Activated T-helper 1 cell treated with anti-CD3 and anti-CD28 coated beads, Interleukin-12 subunit alpha, Interleukin-12 subunit beta, Interleukin-2, Interleukin-4 antibody, amounts not matched to agents 30 ng/mL and 10 ng/mL and 1 ng/mL, durations not matched to agents 14 hours and 24 hours and 36 hours (primary cell): Measurements from ENCODE around the gene ADCY10. TPM values are rescaled to one million over a fixed set of nuclear protein-coding genes. Genes with fewer than 3 reads are reported as not detected.

Experiments used
- DNase-seq: peaks from one replicate; pipeline ENCODE4 v3.0.0; 2021; ENCODE audit warnings: low spot score
- H3K27ac Mint-ChIP-seq: one replicate; pipeline ENCODE4 v1.8.0; 2021; ENCODE audit warnings: mild to moderate bottlenecking, mixed read lengths
- H3K27me3 Mint-ChIP-seq: one replicate; pipeline ENCODE4 v1.8.0; 2022; ENCODE audit warnings: mild to moderate bottlenecking, moderate library complexity, mixed read lengths; ENCODE audit not compliant: insufficient read depth
- H3K36me3 Mint-ChIP-seq: one replicate; pipeline ENCODE4 v1.8.0; 2021; ENCODE audit warnings: low read depth, mixed read lengths
- H3K4me1 Mint-ChIP-seq: one replicate; pipeline ENCODE4 v1.8.0; 2021; ENCODE audit warnings: low read depth, mixed read lengths
- H3K4me3 Mint-ChIP-seq: one replicate; pipeline ENCODE4 v1.8.0; 2021; ENCODE audit warnings: mild to moderate bottlenecking, moderate library complexity, mixed read lengths
- H3K9me3 Mint-ChIP-seq: one replicate; pipeline ENCODE4 v1.8.0; 2021; ENCODE audit warnings: mixed read lengths
- intact Hi-C: fragments of 100-400 bp; cut with micrococcal nuclease; formaldehyde crosslinking; loops from one replicate; pipeline ENCODE4 v1.15.1; 2024
- total RNA-seq: library from RNA; stranded (reverse); gene quantifications from 2 replicates; pipeline ENCODE4 v1.2.3, GENCODE V29; 2022

Gene ADCY10
- total RNA-seq, 1 donor from 2014 or later, result not detected

DNA sequence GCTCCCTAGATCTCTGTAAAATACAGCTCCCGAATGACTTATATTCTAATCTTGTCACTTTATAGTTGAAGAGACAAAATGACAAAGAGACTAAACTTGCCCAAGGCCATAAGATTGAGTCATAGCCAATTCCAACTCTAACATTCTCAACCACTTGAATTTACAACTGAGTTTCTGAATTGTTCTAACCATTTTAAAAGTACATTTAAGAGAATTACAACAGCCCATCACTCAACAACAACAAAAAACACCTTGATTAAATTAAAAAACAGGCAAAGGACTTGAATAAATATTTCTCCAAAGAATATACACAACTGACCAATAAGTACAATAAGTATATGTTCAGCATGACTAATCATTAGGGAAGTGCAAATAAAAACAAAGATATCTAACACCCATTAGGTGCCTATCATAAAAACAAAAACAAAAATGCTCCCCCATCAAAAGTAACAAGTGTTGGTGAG lies 8.7 kb upstream of the ADCY10 start:
- Mint-ChIP-seq H3K27me3 (no peaks in the 10 kb centered on the region), H3K9me3 (no peaks in the 10 kb centered on the region), H3K4me3 (no peak overlapping the region), H3K27ac (no peak overlapping the region), H3K4me1 (no peaks in the 10 kb centered on the region), H3K36me3 (peaks cover 3% of the 10 kb centered on the region)
- DNase-seq, result no peak
- intact Hi-C loops, result no loop called here

DNA sequence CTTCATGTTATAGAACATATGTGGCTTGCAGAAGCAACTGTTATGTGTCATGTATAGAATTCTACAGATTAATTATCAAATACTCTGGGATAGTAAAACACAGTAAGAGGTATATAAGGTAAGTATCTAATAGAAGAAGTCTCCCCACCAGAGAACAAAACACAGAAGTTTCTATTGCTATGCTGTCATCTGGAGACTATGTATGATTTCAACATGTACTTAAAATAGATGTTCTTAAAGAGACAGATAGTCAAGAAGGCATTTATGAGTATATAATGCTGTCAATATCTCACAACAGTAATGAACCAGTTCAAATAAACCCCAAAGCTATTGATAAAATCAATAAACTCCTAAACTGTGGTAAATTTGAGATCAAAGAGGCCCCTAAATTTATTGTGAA lies 8.1 kb upstream of the ADCY10 start:
- Mint-ChIP-seq H3K9me3 (no peaks in the 10 kb centered on the region), H3K4me1 (no peaks in the 10 kb centered on the region), H3K27me3 (no peaks in the 10 kb centered on the region), H3K36me3 (peaks cover 4% of the 10 kb centered on the region), H3K27ac (no peak overlapping the region), H3K4me3 (no peak overlapping the region)
- DNase-seq, result no peak
- intact Hi-C loops, result no loop called here

DNA sequence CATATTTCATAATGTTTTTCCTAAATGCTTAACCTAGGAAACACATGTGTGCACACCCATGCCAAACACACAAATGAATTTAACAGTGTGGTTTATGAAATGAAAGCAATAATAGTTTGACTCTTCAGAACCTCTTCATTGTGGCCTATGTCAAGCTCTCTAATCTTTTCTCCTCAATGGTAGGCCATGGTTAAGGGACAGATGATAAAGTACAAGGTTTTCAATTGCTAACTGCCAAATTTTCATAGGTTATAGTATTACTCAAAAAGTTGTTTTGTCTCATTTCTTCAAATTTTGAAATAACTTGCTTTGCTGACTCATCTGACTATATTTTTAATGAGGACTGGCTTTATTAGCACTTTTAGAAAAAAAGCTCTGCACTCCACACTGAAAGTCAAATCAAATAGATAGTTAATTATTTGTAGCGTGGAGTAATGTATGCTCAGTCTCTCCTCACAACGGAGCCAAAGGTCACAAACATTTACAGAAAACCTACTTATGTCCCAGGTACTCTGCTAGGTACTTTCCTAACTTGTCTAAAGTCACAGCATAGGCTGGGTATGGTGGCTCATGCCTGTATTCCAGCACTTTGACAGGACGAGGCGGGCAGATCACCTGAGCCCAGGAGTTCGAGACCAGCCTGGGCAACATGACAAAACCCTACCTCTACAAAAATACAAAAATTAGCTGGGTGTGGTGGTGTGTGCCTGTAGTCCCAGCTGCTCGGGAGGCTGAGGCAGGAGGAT lies 3.0 kb upstream of the ADCY10 start:
- H3K9me3 Mint-ChIP-seq, result no peaks in the 10 kb centered on the region
- intact Hi-C loops, result no loop called here
- H3K4me3 Mint-ChIP-seq, result no peak overlapping the region
- H3K27me3 Mint-ChIP-seq, result no peaks in the 10 kb centered on the region
- no peaks in the 10 kb centered on the region for H3K4me1 Mint-ChIP-seq
- H3K27ac Mint-ChIP-seq, result no peak overlapping the region
- peaks cover 8% of the 10 kb centered on the region for H3K36me3 Mint-ChIP-seq
- DNase-seq, result no peak

DNA sequence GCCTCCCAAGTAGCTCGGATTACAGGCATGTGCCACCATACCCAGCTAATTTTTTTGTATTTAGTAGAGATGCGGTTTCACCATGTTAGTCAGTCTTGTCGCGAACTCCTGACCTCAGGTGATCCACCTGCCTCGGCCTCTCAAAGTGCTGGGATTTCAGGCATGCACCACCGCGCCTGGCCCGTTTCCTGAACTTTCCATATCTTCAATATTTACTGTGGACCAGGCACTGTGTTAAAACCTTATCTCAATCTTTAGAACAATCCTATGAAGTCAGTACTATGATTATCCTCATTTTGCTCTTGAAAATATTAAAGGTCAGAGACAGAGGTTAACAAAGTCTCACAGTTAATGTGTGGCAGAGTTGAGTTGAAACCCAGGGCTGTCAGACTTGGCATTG lies 1.6 kb upstream of the ADCY10 start:
- Mint-ChIP-seq H3K36me3 (peaks cover 8% of the 10 kb centered on the region), H3K9me3 (no peaks in the 10 kb centered on the region), H3K27me3 (no peaks in the 10 kb centered on the region), H3K27ac (no peak overlapping the region), H3K4me3 (no peak overlapping the region), H3K4me1 (no peaks in the 10 kb centered on the region)
- intact Hi-C loops, result no loop called here
- no peak for DNase-seq

DNA sequence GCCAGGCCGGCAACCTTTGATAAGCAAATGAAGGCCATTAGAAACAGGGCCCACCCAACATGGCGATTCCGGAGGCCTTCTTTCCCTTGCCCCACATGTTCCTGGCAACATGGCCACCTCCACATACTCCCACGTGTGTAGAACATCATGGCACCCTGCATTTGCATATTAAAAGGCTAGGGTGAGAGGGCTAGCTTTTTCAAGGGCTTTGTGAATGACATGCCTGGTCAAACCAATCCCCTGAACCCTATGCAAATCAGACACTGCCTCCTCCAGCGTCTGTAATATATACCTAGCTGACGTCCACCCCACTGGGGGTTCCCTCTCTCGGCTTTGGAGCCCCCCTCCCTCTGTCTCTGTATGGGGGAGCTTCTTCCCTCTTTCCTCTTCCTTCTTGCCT lies 1.6 kb downstream of the ADCY10 start:
- H3K9me3 Mint-ChIP-seq, result peaks cover 11% of the 10 kb centered on the region

DNA sequence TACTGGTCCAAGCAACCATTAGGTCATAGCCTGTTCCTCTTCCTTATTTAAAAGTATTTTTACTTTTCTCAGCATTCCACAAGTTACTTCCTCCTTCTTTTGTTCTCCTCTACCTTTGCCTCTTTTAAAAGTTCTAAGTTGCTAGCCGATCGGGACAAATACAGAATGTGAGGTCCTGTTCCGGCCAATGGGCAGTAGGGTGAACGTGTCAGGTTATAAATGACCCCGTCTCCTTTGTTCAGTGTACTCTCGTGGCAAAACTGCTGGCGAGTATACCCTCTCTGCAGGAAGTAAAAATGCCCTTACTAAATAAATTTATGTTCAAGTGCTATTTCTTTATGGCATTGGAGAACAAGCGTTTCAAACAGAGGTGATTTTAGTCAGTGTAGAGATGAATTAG lies 2.5 kb downstream of the ADCY10 start:
- peaks cover 11% of the 10 kb centered on the region for H3K9me3 Mint-ChIP-seq
- H3K27me3 Mint-ChIP-seq, result peaks cover 3% of the 10 kb centered on the region
- peaks cover 3% of the 10 kb centered on the region for H3K36me3 Mint-ChIP-seq
- H3K4me1 Mint-ChIP-seq, result no peaks in the 10 kb centered on the region
- H3K27ac Mint-ChIP-seq, result no peak overlapping the region
- DNase-seq, result no peak
- intact Hi-C loops, result no loop called here
- no peak overlapping the region for H3K4me3 Mint-ChIP-seq

More for the DNA sequence above, 1.6 kb downstream of the ADCY10 start:
- H3K4me3 Mint-ChIP-seq, result no peak overlapping the region
- no peaks in the 10 kb centered on the region for H3K27me3 Mint-ChIP-seq
- H3K4me1 Mint-ChIP-seq, result no peaks in the 10 kb centered on the region
- H3K36me3 Mint-ChIP-seq, result peaks cover 8% of the 10 kb centered on the region
- intact Hi-C loops, result no loop called here
- H3K27ac Mint-ChIP-seq, result no peak overlapping the region
- DNase-seq, result no peak

DNA sequence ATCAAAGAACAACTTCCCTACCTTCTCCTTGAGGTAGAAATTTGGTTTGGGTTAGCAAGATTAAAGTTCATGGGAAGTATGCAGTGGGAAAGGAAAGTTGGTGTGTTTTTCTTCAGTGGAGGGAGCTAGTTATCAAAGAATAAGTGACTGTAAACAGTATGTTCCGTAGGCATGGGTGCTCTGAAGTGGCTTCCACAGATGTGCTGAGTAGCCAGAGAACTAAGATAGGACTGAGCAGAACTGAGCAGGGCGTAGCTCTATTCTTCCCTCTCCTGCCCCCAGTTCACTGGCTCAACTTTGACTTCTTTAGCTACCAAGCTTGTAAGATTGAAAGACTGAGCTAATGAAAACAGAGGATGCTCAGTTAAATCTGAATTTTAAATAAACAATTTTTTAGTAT lies 3.4 kb downstream of the ADCY10 start:
- Mint-ChIP-seq H3K4me1 (no peaks in the 10 kb centered on the region), H3K36me3 (peaks cover 3% of the 10 kb centered on the region), H3K27me3 (peaks cover 4% of the 10 kb centered on the region), H3K27ac (no peak overlapping the region), H3K4me3 (no peak overlapping the region), H3K9me3 (peaks cover 11% of the 10 kb centered on the region)
- no peak for DNase-seq
- intact Hi-C loops, result no loop called here

DNA sequence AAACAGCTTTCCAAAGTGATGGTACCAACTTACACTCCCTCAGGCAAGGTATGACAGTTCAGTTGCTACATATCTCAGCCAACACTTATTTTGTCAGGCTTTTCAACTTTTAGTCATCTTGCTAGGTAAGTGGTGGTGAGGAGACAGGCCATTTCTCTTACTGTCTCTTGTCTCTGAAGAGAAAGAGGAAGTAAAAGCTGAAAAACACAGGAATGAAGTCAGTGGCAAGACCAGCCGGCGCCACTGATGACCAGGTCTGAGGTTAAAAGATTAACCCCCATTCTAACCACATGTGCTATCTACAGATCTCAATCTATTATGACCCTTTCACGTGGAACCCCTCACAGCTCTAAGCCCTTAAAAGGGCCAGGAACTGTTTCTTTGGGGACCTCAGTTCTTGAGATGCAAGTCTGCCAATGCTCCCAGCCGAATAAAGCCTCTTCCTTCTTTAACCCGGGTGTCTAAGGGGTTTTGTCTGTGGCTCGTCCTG lies 4.2 kb downstream of the ADCY10 start:
- Mint-ChIP-seq H3K27ac (no peak overlapping the region), H3K4me1 (no peaks in the 10 kb centered on the region), H3K27me3 (peaks cover 4% of the 10 kb centered on the region), H3K4me3 (no peak overlapping the region), H3K36me3 (peaks cover 3% of the 10 kb centered on the region), H3K9me3 (peaks cover 11% of the 10 kb centered on the region)
- no peak for DNase-seq
- intact Hi-C loops, result no loop called here

DNA sequence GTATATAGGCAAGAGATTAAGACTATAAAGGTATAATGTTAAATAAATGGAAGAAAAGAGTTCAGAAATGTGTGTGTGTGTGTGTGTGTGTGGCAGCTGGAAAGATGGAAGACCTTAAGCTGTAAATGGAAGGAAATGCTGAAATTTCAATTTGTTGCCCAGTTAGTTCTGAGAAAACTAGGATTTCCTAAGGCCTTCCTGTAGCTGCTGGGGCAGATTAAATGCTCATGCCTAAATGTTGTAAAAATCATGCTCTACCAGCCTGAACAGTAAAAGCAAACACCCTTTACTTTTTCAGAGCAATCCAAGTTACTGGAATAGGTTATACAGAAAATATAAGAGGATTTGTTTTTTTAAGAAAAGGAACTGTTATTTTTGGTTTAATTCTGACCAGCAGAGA lies 8.3 kb downstream of the ADCY10 start:
- H3K4me3 Mint-ChIP-seq, result no peak overlapping the region
- H3K27me3 Mint-ChIP-seq, result peaks cover 7% of the 10 kb centered on the region
- DNase-seq, result no peak
- intact Hi-C loops, result no loop called here
- H3K4me1 Mint-ChIP-seq, result no peaks in the 10 kb centered on the region
- H3K27ac Mint-ChIP-seq, result no peak overlapping the region
- peaks cover 11% of the 10 kb centered on the region for H3K9me3 Mint-ChIP-seq
- no peaks in the 10 kb centered on the region for H3K36me3 Mint-ChIP-seq

DNA sequence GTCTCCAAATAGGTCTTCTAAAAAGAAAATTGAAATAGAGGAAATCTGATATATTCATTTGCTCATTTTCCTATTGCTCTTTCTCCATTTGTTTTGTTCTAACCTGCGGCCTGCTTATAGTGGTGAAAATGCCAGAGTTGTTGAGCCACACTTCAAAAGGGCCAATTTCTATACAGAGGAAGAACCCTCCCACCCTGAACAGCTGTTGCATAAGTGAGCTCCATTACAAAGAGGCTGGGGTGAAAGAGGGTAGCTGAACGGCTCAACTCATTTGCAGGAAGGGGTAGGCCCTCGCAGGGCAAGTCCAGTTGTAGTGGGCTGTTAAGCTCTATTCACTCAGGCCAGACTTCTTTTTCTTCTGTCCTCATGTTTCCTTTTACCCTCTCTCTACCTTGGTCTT lies 8.8 kb downstream of the ADCY10 start:
- Mint-ChIP-seq H3K4me1 (no peaks in the 10 kb centered on the region), H3K36me3 (no peaks in the 10 kb centered on the region), H3K27me3 (peaks cover 7% of the 10 kb centered on the region), H3K9me3 (peaks cover 9% of the 10 kb centered on the region), H3K4me3 (no peak overlapping the region), H3K27ac (no peak overlapping the region)
- intact Hi-C loops, result no loop called here
- no peak for DNase-seq

DNA sequence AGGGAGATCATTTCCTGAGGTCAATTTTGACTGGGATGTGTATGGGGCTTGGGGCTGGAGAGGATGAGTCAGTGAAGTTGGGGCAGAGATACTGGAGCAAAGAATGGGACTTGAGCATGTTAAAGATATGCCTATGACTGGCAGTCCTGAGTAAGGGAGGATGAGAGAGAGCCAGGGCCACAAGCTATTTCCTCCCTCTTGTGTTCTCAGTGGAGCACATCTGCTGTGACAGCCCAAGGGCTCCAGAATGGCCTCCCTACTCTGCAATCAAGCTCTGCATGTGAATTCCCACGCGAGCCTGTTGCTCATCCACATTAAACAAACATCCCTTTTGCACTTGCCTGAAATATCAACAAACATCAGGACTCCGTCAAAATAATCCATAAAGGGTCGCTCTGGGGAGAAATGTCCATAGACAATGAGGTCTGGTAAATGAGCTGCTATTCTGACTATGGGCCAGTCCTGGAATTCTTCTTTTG lies 9.2 kb downstream of the ADCY10 start:
- Mint-ChIP-seq H3K36me3 (no peaks in the 10 kb centered on the region), H3K9me3 (peaks cover 5% of the 10 kb centered on the region), H3K27ac (no peak overlapping the region), H3K4me3 (no peak overlapping the region), H3K27me3 (peaks cover 7% of the 10 kb centered on the region), H3K4me1 (no peaks in the 10 kb centered on the region)
- intact Hi-C loops, result no loop called here
- DNase-seq, result no peak

DNA sequence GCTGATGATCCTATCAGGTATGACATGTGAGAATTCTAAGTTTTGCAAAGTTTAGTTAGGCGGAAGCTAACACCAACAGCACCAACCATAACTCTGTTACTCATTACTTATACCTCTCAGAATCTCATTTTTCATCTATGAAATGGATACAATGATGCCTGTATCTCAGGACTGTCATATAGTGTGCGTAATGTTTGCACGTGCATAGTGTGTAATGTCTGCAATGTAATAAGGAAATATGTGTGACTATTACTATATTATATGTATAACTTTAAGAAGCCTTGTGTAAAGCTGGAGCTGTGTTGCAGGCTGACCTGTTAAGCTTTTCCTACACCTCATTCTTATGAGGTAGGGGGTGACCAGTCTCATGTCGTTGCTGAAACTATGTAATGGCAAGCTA lies 13.0 kb downstream of the ADCY10 start:
- Mint-ChIP-seq H3K27ac (no peak overlapping the region), H3K36me3 (no peaks in the 10 kb centered on the region), H3K27me3 (peaks cover 4% of the 10 kb centered on the region), H3K4me1 (no peaks in the 10 kb centered on the region), H3K9me3 (no peaks in the 10 kb centered on the region), H3K4me3 (no peak overlapping the region)
- intact Hi-C loops, result no loop called here
- DNase-seq, result no peak

DNA sequence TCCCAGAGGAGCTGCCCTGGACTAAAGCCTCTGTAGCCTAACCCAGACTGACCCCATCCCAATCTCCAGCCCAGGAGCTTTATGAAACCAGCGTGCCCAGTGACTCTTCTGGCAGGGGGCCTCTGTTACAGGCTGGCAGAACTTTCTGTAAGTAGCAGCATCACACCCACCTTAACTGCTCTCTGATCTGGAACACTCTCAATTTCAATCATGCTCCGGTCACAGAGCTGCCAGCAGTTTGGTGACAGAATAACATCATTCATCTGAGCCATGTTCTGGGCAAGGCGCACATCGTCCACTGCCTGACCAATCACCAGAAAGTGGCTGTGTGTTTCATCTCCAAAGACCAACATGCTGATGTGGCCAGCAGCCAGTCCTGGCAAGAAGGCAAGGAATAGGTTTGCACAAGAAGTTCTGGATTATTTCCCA lies 14.7 kb downstream of the ADCY10 start:
- Mint-ChIP-seq H3K4me1 (no peaks in the 10 kb centered on the region), H3K36me3 (no peaks in the 10 kb centered on the region), H3K27ac (no peak overlapping the region), H3K9me3 (no peaks in the 10 kb centered on the region), H3K27me3 (peaks cover 3% of the 10 kb centered on the region), H3K4me3 (no peak overlapping the region)
- intact Hi-C loops, result loop anchor here (10.0 kb wide), 1 partner anchor 186 kb away; no protein-coding TSS in a partner anchor
- DNase-seq, result no peak
